Lower leg skin (tissue), 3 donors: ENCODE results near the gene INTS11.

ENCODE experiments used
- CTCF ChIP-seq, 3 donors: fragments of 450-650 bp; IDR thresholded peaks; one replicate each; pipeline ENCODE4 v1.5.1; 2016; ENCODE audit warnings: antibody characterized with exemption in 3 of 3, mild to moderate bottlenecking in 3 of 3, moderate library complexity in 2 of 3
- POLR2A ChIP-seq, 2 donors: fragments of 450-650 bp; IDR thresholded peaks; one replicate each; pipeline ENCODE4 v1.6.1; 2016 to 2017; ENCODE audit warnings: antibody characterized with exemption in 2 of 2, mild to moderate bottlenecking in 1 of 2, moderate library complexity in 1 of 2

- TF ChIP-seq CTCF (IDR thresholded peaks at IDR 0.05) = no peak
- TF ChIP-seq POLR2A (IDR thresholded peaks at IDR 0.05) = no peak
Observed at GRCh38 chr1:1308756-1309250, 15.7 kb downstream of the INTS11 start.
